DND-41 (cell line): Measurements from ENCODE around the gene PIRT.
"Not testable (repeated sequence)": the region's sequence is repeated elsewhere in the genome, so short reads cannot be mapped to it uniquely, and the experiment has no call there.

Experiments
- CTCF ChIP-seq: IDR thresholded peaks from 2 replicates; pipeline ENCODE4 v1.5.1; 2012; ENCODE audit warnings: borderline replicate concordance, low read length, moderate library complexity, mild to moderate bottlenecking; ENCODE audit not compliant: poor library complexity, severe bottlenecking; ENCODE audit errors: extremely low read depth
- EZH2 ChIP-seq: IDR thresholded peaks from 3 replicates; pipeline ENCODE4 v1.6.1; 2012; ENCODE audit warnings: borderline replicate concordance, low read depth, mild to moderate bottlenecking, moderate library complexity, low read length, inconsistent platforms; ENCODE audit not compliant: severe bottlenecking

- TF ChIP-seq EZH2, CTCF: not testable (repeated sequence)
Observed at GRCh38 chr17:10868744-10869143, 30.9 kb upstream of the PIRT start.
